Measurements from ENCODE around the gene GNL1.
A peak's percentile ranks its signal among the peaks of the same experiment; 100 is the strongest.

The GNL1 gene

GRCh38 chr6:30571075-30571761 lies 14.9 kb upstream of the GNL1 start, which contains the start of gene ABCF1:
ABCF1 (plus strand) TSS chr6:30571442; CDS start chr6:30571488, 46 bp downstream.
- DNase-seq, result peak; percentile 95 to 100 (median 99)
- intact Hi-C loops (cut with DNase I), result loop anchor here (2.0 to 5.0 kb wide), 2 partner anchors 14 to 41 kb away; partner anchors contain the start of genes GNL1 and PRR3

GRCh38 chr6:30570740-30571074 lies 14.4 kb upstream of the GNL1 start:
- intact Hi-C loops (cut with DNase I), result loop anchor here (2.0 to 5.0 kb wide), 2 partner anchors 14 to 42 kb away; partner anchors contain the start of genes GNL1 and PRR3
- DNase-seq, result peak in 3 of 42 donors; percentile 10 to 35 (median 28)

DNA sequence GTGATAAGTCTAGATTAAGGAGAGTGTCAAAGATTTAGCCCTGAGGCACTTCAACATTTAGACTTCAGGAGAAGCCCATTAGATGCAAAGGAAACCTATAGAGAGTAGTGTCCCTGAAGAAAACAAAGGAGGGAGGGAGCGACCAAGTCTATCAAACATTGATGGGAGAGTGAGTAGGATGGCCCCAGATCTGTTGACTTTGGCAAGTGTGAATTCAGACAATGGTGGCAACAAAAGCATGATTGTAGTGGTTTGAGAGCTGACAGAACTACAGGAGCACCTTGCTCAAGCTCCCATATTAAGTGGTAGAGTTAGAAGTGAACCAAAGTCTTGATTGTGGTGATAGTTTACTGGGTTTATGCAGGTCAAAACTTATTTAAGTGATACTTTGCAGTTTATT lies 14.0 kb upstream of the GNL1 start:
- intact Hi-C loops (cut with DNase I), result loop anchor here (2.0 to 5.0 kb wide), 2 partner anchors 13 to 42 kb away; partner anchors contain the start of genes GNL1 and PRR3

GRCh38 chr6:30568245-30568644 lies 12.0 kb upstream of the GNL1 start:
- intact Hi-C loops (cut with DNase I), result no loop called here
- peak; percentile 23 to 91 (median 66) for DNase-seq

More for the DNA sequence above, 14.0 kb upstream of the GNL1 start:
- DNase-seq, result no peak

DNA sequence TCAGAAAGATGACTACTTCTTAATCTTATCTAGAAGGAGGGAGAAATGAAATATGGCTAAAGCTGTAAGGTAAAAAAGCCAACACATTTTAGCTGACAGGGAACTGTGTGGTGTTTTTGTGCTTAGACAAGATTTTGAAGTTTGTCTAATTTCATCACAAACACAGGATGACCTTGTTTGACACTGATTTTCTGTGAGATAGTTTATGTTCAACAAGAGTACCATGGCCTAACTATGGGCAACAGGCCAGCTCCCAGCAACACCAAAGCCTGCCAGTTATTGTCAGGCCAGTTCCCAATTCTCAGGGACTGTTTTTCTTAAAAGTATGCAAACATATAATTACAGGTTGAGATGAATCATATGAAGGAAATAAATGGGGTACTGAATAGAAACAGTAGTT lies 9.5 kb upstream of the GNL1 start:
- intact Hi-C loops (cut with DNase I), result no loop called here
- no peak for DNase-seq

DNA sequence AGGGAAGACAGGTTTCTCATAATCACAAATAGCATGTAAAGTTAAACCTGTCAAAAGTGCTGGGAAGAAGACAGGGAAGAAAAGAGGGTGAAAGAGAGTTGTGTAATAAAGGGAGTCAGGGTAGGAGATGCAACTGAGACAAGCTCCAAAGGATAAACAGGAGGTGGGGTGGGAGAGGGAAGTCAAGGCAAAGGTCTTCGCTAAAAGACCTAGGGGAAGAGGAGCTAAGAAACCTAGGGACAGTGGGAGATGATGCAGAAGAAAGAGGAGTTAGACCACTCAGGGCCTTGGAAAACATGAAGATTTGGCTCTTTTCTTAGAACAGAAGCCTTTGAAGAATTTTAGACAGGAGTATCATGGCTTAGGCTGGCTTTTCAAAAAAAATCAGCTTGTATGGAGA lies 7.8 kb upstream of the GNL1 start:
- no peak for DNase-seq
- intact Hi-C loops (cut with DNase I), result no loop called here

- intact Hi-C loops (cut with DNase I), result no loop called here
- DNase-seq, result no peak
Observed at GRCh38 chr6:30562470-30563425, 6.5 kb upstream of the GNL1 start.

- intact Hi-C loops (cut with DNase I), result no loop called here
- DNase-seq, result no peak
Observed at GRCh38 chr6:30560930-30561329, 4.6 kb upstream of the GNL1 start.

DNA sequence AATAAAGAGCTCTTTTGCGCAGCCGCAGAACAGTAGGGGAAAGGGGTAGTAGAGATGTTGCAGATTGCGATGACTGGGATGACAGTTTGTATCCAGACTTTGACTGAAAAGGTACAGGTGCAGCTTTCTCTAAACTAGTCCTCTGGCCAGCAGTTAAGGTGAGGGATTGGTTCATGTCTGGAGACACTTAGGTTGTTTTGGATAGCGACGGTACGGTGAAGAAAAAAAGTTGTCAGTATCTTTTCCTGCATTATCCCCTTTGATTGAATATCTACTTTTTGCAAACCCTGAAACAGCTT lies 1.3 kb upstream of the GNL1 start:
- intact Hi-C loops (cut with DNase I), result loop anchor here (2.0 kb wide), 1 partner anchor 13 kb away; the partner anchor contains the start of gene ABCF1
- no peak for DNase-seq

GRCh38 chr6:30556906-30557682 lies 805 bp upstream of the GNL1 start, which contains the start of gene PRR3:
PRR3 (plus strand) TSS chr6:30557295; CDS start chr6:30557345, 50 bp downstream.
- intact Hi-C loops (cut with DNase I), result loop anchor here (2.0 kb wide), 1 partner anchor 14 kb away; the partner anchor contains the start of gene ABCF1
- peak; percentile 82 to 98 (median 94) for DNase-seq

GRCh38 chr6:30555816-30556065 lies 548 bp downstream of the GNL1 start:
- intact Hi-C loops (cut with DNase I), result loop anchor here (2.0 kb wide), 1 partner anchor 15 kb away; the partner anchor contains the start of gene ABCF1
- peak in 6 of 42 donors; percentile 22 to 71 (median 54) for DNase-seq

GRCh38 chr6:30554962-30555815 lies 1.1 kb downstream of the GNL1 start:
- intact Hi-C loops (cut with DNase I), result no loop called here
- DNase-seq, result peak in 33 of 42 donors; percentile 25 to 76 (median 48)

GRCh38 chr6:30554404-30554803 lies 1.9 kb downstream of the GNL1 start:
- intact Hi-C loops (cut with DNase I), result no loop called here
- no peak for DNase-seq

GRCh38 chr6:30548375-30548774 lies 7.9 kb downstream of the GNL1 start:
- intact Hi-C loops (cut with DNase I), result loop anchor here (10.0 kb wide), 1 partner anchor 46 kb away; no protein-coding TSS in a partner anchor
- no peak for DNase-seq

GRCh38 chr6:30547454-30547853 lies 8.8 kb downstream of the GNL1 start:
- no peak for DNase-seq
- intact Hi-C loops (cut with DNase I), result loop anchor here (10.0 kb wide), 1 partner anchor 47 kb away; no protein-coding TSS in a partner anchor

DNA sequence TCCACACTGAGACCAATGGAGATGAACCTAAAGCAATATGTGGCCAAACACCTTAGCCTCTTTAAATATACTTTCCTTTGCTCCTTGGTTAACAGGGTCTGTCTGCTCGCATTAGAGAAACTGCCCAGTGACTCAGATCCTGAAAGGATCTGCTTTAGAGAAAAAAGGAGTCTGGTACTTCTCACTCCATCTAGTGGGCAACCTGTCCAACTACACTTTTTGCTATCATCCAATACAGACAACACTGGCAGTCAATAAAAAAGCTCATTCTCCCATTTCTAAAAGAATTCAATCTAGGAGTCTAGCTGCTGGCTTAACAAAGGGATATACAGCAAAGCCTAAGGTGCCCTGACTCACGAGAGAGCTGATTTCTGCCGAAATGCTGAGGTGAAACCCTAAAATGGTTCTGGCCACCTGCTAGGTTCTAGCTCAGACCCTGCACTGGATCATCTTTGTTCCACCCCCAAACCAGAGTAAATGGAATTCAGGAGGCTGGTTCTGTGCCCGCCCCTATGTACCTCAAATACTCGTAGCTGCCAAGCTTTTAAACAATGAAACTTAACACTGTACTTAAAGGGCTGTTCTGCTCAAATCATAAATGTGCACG lies 11.5 kb downstream of the GNL1 start:
- intact Hi-C loops (cut with DNase I), result loop anchor here (5.0 to 10.0 kb wide), 2 partner anchors 50 to 62 kb away; no protein-coding TSS in a partner anchor
- peak in 12 of 42 donors; percentile 6 to 59 (median 27) for DNase-seq

DNA sequence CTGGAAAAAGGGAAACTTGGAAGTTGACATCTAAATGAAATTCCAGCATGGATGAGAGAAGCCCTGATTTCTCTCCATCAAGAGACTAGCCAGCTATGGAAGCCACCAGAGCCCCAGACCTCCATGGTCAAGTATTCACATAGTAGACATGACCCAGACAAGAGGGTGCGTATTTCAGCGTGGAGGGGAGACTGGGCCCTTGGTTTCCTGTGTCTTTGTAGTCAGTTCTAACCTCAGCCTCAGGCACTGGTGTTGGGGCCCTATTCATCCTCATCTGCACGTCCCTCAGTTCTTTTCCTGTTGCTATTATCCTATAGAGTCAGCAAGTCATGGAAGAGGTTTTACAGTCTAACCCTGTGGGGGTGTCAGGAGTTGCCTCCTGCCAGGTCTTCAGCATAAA lies 12.5 kb downstream of the GNL1 start:
- intact Hi-C loops (cut with DNase I), result loop anchor here (5.0 to 10.0 kb wide), 2 partner anchors 51 to 62 kb away; no protein-coding TSS in a partner anchor
- no peak for DNase-seq

Measured in head of caudate nucleus (tissue), 42 donors.